GM06990 (cell line): Measurements from ENCODE around the gene ABI3BP.

Experiments used
- DNase-seq: peaks from one replicate; pipeline ENCODE4 v3.0.0-alpha.2; 2011; ENCODE audit not compliant: insufficient read length; ENCODE audit errors: extremely low read depth
- H3K27me3 ChIP-seq: replicated peaks from 2 replicates; pipeline ENCODE4 v1.6.0; 2011; ENCODE audit warnings: low read length; ENCODE audit not compliant: control insufficient read depth, insufficient read depth
- H3K36me3 ChIP-seq: 2 replicates; pipeline ENCODE4 v1.5.1; 2011; ENCODE audit warnings: low read length; ENCODE audit not compliant: control insufficient read depth, insufficient read depth
- H3K4me3 ChIP-seq: replicated peaks from 2 replicates; pipeline ENCODE4 v1.5.1; 2011; ENCODE audit warnings: low read depth, mild to moderate bottlenecking, control low read depth, low read length
- TF ChIP-seq, protein P1 (sequence below): IDR thresholded peaks from 2 replicates; pipeline ENCODE4 v1.5.1; 2011; ENCODE audit warnings: low read length, control low read depth, mild to moderate bottlenecking, inconsistent platforms; ENCODE audit not compliant: insufficient read depth, poor library complexity, severe bottlenecking

ABI3BP gene

DNA sequence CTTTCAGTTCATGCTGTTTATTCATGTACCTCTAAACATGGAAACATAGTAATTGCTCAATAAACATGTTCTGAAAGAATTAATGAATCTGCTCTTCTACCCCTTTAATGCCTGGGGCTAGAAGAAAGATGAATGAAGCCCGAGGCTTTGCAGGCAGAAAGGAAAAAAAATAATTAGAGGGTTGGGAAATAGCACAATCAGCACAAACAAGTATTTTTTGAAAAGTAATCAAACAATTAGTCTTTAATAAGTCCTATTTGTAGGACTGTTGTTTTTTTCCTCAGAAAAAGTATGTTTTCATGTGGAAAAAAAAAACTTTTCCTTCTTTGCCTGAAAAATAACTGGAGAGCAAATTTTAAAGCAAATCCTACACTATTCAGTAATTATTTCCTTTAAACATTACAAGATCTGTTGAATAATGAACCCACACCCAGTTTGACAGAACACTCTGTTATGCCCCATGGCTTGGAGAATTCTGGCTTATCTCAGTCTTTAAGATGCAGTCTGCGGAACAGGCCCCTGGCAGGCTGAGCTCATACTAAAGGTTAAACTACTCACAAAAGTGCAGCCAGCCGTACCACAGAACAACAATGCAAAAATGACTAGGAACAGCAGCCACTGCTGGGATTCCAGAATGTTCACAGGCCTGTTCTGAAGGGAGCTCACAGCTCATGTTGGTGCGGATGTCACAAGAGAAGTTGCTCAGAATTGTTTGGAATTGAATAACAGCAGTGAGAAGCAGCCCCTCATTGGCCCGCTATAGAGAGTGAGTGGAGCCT lies 79.2 kb downstream of the ABI3BP start:
- TF ChIP-seq, protein P1, sequence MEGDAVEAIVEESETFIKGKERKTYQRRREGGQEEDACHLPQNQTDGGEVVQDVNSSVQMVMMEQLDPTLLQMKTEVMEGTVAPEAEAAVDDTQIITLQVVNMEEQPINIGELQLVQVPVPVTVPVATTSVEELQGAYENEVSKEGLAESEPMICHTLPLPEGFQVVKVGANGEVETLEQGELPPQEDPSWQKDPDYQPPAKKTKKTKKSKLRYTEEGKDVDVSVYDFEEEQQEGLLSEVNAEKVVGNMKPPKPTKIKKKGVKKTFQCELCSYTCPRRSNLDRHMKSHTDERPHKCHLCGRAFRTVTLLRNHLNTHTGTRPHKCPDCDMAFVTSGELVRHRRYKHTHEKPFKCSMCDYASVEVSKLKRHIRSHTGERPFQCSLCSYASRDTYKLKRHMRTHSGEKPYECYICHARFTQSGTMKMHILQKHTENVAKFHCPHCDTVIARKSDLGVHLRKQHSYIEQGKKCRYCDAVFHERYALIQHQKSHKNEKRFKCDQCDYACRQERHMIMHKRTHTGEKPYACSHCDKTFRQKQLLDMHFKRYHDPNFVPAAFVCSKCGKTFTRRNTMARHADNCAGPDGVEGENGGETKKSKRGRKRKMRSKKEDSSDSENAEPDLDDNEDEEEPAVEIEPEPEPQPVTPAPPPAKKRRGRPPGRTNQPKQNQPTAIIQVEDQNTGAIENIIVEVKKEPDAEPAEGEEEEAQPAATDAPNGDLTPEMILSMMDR, result no peak
- Histone ChIP-seq H3K27me3 (no peaks in the 10 kb centered on the region), H3K36me3 (no peaks in the 10 kb centered on the region), H3K4me3 (no peak overlapping the region)
- no peak for DNase-seq

DNA sequence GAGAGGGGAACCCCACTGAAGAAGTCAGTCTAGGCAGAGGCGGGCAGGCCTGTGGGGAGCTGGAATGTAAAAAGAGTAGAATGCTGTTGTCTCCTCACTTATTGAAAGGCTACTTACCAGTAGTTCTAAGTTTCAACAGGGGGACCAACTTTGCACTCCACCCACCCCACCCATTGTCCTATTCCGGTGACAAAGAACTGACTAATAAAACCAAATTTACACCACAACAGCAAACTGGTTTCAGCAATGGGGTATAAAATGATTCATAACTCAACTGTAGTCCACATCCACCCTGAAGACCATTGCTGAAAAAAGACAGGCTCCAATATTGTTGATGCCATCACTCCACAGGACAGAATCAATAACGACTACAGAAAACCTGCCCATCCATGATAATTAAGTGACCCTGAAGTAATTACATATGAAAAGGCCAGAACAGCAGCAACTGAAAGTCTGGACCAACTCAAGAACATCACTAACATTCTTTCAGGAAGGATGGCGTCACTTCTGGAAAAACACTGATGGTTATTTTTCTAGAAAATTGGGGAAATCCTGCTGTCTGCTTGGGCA lies 80.2 kb downstream of the ABI3BP start:
- TF ChIP-seq, protein P1, result no peak
- no peak for DNase-seq
- H3K36me3 ChIP-seq, result no peaks in the 10 kb centered on the region
- no peak overlapping the region for H3K4me3 ChIP-seq
- H3K27me3 ChIP-seq, result no peaks in the 10 kb centered on the region

DNA sequence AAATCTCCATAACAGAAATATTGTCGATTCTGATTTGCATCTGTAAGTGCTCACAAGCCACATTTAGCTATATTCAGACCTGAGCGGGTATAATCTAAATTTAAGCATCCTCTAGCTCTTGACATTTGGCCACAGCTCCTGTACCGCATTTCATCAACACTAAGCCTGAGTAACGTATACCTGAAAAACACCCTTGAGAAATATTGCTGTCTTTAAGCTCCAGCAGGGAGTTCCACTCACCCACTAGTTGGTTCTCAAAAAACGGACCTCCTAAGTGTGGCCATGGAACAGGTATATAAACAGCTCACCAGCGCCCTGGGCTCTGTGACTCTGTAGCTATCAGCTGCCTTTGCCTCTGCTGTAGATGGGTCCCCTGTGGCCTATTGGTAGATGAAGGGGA lies 80.7 kb downstream of the ABI3BP start:
- Histone ChIP-seq H3K36me3 (no peaks in the 10 kb centered on the region), H3K27me3 (no peaks in the 10 kb centered on the region), H3K4me3 (no peak overlapping the region)
- TF ChIP-seq, protein P1, result no peak
- no peak for DNase-seq

DNA sequence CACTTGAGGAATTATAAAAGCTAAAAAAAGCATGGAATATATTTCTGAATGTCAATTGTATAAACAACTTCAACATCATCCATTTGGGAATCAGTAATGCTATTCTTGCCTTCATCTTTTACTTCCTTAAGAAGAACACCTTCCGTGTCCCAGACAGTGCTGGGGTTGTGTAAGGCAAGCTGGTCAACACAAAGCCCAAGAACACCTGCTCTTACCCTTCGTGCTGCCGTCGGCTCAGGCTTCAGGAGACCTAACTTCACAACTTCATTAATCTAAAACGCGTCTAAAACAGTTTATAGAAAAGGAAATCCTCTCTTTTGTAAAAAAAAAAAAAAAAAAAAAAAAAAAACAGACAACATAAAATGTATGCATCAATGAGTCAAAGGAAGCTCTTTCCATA lies 81.3 kb downstream of the ABI3BP start:
- H3K27me3 ChIP-seq, result no peaks in the 10 kb centered on the region
- TF ChIP-seq, protein P1, result no peak
- no peaks in the 10 kb centered on the region for H3K36me3 ChIP-seq
- no peak for DNase-seq
- no peak overlapping the region for H3K4me3 ChIP-seq

DNA sequence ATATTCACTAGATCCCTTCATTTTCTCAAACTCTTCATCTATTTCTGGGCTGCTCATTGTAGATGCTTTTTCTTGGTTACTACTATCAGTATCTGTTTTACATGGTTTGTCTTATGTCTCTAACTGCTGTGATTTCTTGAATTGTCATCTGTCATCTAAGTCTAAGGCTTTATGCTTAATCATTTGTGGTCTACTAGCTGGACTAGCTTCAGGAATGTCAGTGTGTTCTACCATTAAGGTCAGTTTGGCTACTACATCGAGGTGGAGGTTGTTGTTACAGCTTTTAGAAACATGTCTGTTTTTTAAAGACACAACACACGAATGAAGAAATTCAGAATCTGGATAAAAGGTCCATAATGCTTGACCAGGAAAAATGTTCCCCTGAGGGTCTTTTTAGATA lies 82.2 kb downstream of the ABI3BP start:
- no peaks in the 10 kb centered on the region for H3K27me3 ChIP-seq
- H3K36me3 ChIP-seq, result no peaks in the 10 kb centered on the region
- TF ChIP-seq, protein P1, result no peak
- no peak for DNase-seq
- H3K4me3 ChIP-seq, result no peak overlapping the region
